Renal pelvis (tissue), 4 donors: Measurements from ENCODE around the gene GTPBP10. TPM values are rescaled to one million over a fixed set of nuclear protein-coding genes. Genes with fewer than 3 reads are reported as not detected.

Experiments
- DNase-seq: peaks from one replicate; pipeline ENCODE4 v3.0.0-alpha.2; 2013
- polyA plus RNA-seq, 3 donors: library from polyadenylated mRNA; unstranded; fragments of 120-200 nt; gene quantifications; one replicate each; pipeline ENCODE4 v1.2.1, GENCODE V29; 2013; ENCODE audit not compliant: insufficient read length in 3 of 3

Gene GTPBP10
- polyA plus RNA-seq, 3 donors = 22.3 to 30.6 (median 27.0) TPM

GRCh38 chr7:90421651-90422050, 75.1 kb downstream of the GTPBP10 start:
- DNase-seq = no peak

- no peak for DNase-seq
Measured at GRCh38 chr7:90424720-90425119, 78.2 kb downstream of the GTPBP10 start.

GRCh38 chr7:90425376-90425775, 78.9 kb downstream of the GTPBP10 start:
- no peak for DNase-seq

GRCh38 chr7:90430614-90431460, 84.3 kb downstream of the GTPBP10 start:
- peak; percentile 29 for DNase-seq

- DNase-seq = no peak
Measured at GRCh38 chr7:90432752-90433151, 86.2 kb downstream of the GTPBP10 start.

GRCh38 chr7:90433221-90433620, 86.7 kb downstream of the GTPBP10 start:
- no peak for DNase-seq

Other genes starting within 250 kb of the GTPBP10 start
- 10 to 100 TPM; 10.7 to 14.0 (median 13.3) TPM for gene STEAP1, start 192.2 kb upstream of the GTPBP10 start, polyA plus RNA-seq
- gene STEAP2, start 135.0 kb upstream of the GTPBP10 start, polyA plus RNA-seq = 10 to 100 TPM; 11.3 to 18.9 (median 15.5) TPM
- 10 to 100 TPM; 12.4 to 27.3 (median 20.8) TPM for gene CFAP69, start 101.5 kb upstream of the GTPBP10 start, polyA plus RNA-seq
- gene FAM237B, start 25.4 kb upstream of the GTPBP10 start, polyA plus RNA-seq = under 1 TPM; 0.33 to 0.96 (median 0.68) TPM
- 10 to 100 TPM; 39.7 to 56.7 (median 56.1) TPM for gene CLDN12, start 56.7 kb downstream of the GTPBP10 start, polyA plus RNA-seq
- gene PTTG1IP2, start 122.9 kb downstream of the GTPBP10 start, polyA plus RNA-seq = under 1 TPM in 1 of 3 donors, not detected in 2; 0.70 TPM
- gene CDK14, start 249.6 kb downstream of the GTPBP10 start, polyA plus RNA-seq = 10 to 100 TPM; 28.8 to 33.3 (median 29.1) TPM